C4-2B (cell line): ENCODE measurements around the gene PAX6.

Source experiments
- H3K27ac ChIP-seq: fragments of 450-650 bp; 2 replicates; pipeline ENCODE4 v1.5.1; 2017
- CTCF ChIP-seq: fragments of 450-650 bp; conservative IDR thresholded peaks from 2 replicates; pipeline ENCODE4 v1.5.1; 2017; ENCODE audit warnings: mild to moderate bottlenecking
- ZFX ChIP-seq: fragments of 450-650 bp; IDR thresholded peaks from 2 replicates; pipeline ENCODE4 v1.6.1; 2017

PAX6 gene

GRCh38 chr11:31779374-31779791 lies 31.7 kb downstream of the PAX6 start:
- no peak for TF ChIP-seq ZFX
- no peak for TF ChIP-seq CTCF
- no peak overlapping the region for H3K27ac ChIP-seq

- TF ChIP-seq ZFX: no peak
- no peak for TF ChIP-seq CTCF
- no peak overlapping the region for H3K27ac ChIP-seq
These were observed 38.7 kb downstream of the PAX6 start for GRCh38 chr11:31772412-31772811.

GRCh38 chr11:31770011-31770700 lies 41.0 kb downstream of the PAX6 start:
- H3K27ac ChIP-seq: no peak overlapping the region
- TF ChIP-seq ZFX (no peak), CTCF (no peak)

- H3K27ac ChIP-seq: no peak overlapping the region
- TF ChIP-seq CTCF: no peak
- no peak for TF ChIP-seq ZFX
These were observed 42.1 kb downstream of the PAX6 start for GRCh38 chr11:31768749-31769640.

- no peak overlapping the region for H3K27ac ChIP-seq
- TF ChIP-seq CTCF: no peak
- TF ChIP-seq ZFX: no peak
These were observed 43.4 kb downstream of the PAX6 start for GRCh38 chr11:31767685-31768084.

GRCh38 chr11:31767066-31767465 lies 44.1 kb downstream of the PAX6 start:
- TF ChIP-seq CTCF: no peak
- no peak for TF ChIP-seq ZFX

GRCh38 chr11:31764766-31765165 lies 46.4 kb downstream of the PAX6 start:
- no peak overlapping the region for H3K27ac ChIP-seq
- TF ChIP-seq CTCF (no peak), ZFX (no peak)

More at GRCh38 chr11:31767066-31767465, 44.1 kb downstream of the PAX6 start:
- H3K27ac ChIP-seq: no peak overlapping the region
